OCI-LY1 (cell line): ENCODE data around the gene ANTKMT.
"Not testable (repeated sequence)": the region's sequence is repeated elsewhere in the genome, so short reads cannot be mapped to it uniquely, and the experiment has no call there.

ENCODE experiments used
- EZH2 ChIP-seq: fragments of 200-600 bp; sonication (generic), shearing (Covaris generic); IDR thresholded peaks from 2 replicates; pipeline ENCODE4 v1.8.0; 2017; ENCODE audit warnings: borderline replicate concordance, mixed run types, mild to moderate bottlenecking, antibody characterized with exemption, low read length, moderate library complexity, mixed read lengths
- TF ChIP-seq, protein P1 (sequence below): fragments of 200-600 bp; sonication (generic), shearing (Covaris generic); IDR thresholded peaks from 2 replicates; pipeline ENCODE4 v1.5.1; 2017; ENCODE audit warnings: mild to moderate bottlenecking, antibody characterized with exemption, low read length, moderate library complexity, mixed read lengths

DNA sequence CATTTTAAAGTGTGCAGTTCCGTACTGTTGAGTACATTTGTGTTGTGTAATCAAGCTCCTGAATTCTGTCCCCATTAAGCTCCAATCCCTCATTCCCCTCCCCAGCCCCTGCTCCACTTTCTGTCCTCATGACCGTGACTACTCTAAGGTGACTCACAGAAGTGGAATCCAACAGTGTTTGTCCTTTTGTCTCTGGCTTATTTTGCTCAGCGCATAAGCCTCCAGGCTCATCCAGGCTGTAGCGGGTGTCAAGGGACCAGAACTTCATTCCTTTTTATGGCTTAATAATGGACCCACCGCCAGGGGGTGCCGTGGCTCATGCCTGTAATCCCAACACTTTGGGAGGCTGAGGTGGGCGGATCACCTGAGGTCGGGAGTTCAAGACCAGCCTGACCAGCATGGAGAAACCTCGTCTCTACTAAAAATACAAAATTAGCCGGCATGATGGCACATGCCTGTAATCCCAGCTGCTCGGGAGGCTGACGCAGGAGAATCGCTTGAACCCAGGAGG, 8.2 kb upstream of the ANTKMT start:
- TF ChIP-seq, protein P1, sequence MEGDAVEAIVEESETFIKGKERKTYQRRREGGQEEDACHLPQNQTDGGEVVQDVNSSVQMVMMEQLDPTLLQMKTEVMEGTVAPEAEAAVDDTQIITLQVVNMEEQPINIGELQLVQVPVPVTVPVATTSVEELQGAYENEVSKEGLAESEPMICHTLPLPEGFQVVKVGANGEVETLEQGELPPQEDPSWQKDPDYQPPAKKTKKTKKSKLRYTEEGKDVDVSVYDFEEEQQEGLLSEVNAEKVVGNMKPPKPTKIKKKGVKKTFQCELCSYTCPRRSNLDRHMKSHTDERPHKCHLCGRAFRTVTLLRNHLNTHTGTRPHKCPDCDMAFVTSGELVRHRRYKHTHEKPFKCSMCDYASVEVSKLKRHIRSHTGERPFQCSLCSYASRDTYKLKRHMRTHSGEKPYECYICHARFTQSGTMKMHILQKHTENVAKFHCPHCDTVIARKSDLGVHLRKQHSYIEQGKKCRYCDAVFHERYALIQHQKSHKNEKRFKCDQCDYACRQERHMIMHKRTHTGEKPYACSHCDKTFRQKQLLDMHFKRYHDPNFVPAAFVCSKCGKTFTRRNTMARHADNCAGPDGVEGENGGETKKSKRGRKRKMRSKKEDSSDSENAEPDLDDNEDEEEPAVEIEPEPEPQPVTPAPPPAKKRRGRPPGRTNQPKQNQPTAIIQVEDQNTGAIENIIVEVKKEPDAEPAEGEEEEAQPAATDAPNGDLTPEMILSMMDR = peak; percentile 35
- not testable (repeated sequence) for TF ChIP-seq EZH2
